ENCODE results near the gene CHCHD10.

DNA sequence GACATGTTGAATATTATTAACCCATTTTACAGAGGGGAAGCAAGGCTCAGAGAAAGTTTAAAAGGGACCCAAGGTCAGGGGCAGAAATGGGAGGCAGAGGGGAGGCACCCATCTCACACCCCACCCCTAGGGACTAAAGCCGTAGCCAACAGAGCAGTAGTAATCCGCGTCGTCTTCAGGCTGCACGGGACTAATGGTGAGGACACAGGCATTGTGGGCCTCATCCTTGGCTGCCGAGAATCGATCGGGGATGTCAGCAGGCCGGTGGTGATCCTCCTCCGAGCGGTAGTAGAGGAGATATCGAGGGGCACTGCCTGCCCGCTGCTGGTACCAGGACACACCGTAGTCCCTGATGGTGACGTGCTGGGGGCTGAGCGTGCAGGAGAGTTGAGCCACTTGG lies 15.0 kb downstream of the CHCHD10 start:
- TF ChIP-seq CTCF (IDR thresholded peaks at IDR 0.05) (no peak), ZFX (IDR thresholded peaks at IDR 0.05; ENCODE audit: borderline replicate concordance) (no peak)

All from 22Rv1 (cell line).